ENCODE measurements around the gene THEMIS2. TPM values are rescaled to one million over a fixed set of nuclear protein-coding genes. Genes with fewer than 3 reads are reported as not detected.
"Not testable (repeated sequence)": the region's sequence is repeated elsewhere in the genome, so short reads cannot be mapped to it uniquely, and the experiment has no call there.

The THEMIS2 gene
- total RNA-seq = 10 to 100 TPM; 18.9 to 19.6 TPM

GRCh38 chr1:27872059-27872801, at the start of gene THEMIS2:
THEMIS2 (plus strand) TSS chr1:27872544; CDS start chr1:27872572, 28 bp downstream.
- H3K9me3 Mint-ChIP-seq = no peaks in the 10 kb centered on the region
- DNase-seq = peak; percentile 83
- peak within 1 kb of the TSS; percentile 84 for H3K4me3 Mint-ChIP-seq
- no peaks in the 10 kb centered on the region for H3K36me3 Mint-ChIP-seq
- no peaks in the 10 kb centered on the region for H3K27me3 Mint-ChIP-seq
- H3K4me1 Mint-ChIP-seq = peaks cover 27% of the 10 kb centered on the region
- H3K27ac Mint-ChIP-seq = peak within 1 kb of the TSS; percentile 58

GRCh38 chr1:27823784-27824183, 48.6 kb upstream of the THEMIS2 start:
- DNase-seq = no peak
- Mint-ChIP-seq H3K4me1 (no peaks in the 10 kb centered on the region), H3K9me3 (no peaks in the 10 kb centered on the region), H3K27ac (no peak overlapping the region), H3K4me3 (no peak overlapping the region), H3K27me3 (no peaks in the 10 kb centered on the region), H3K36me3 (peaks cover 10% of the 10 kb centered on the region)

- Mint-ChIP-seq H3K9me3 (no peaks in the 10 kb centered on the region), H3K4me1 (no peaks in the 10 kb centered on the region), H3K4me3 (no peak overlapping the region), H3K36me3 (peaks cover 7% of the 10 kb centered on the region), H3K27me3 (no peaks in the 10 kb centered on the region), H3K27ac (no peak overlapping the region)
- no peak for DNase-seq
These were observed 47.9 kb upstream of the THEMIS2 start for GRCh38 chr1:27824411-27824810.

GRCh38 chr1:27829339-27829960, 42.9 kb upstream of the THEMIS2 start:
- not testable (repeated sequence) for H3K9me3 Mint-ChIP-seq, DNase-seq, H3K27me3 Mint-ChIP-seq
- Mint-ChIP-seq H3K27ac (peak overlapping the region; percentile 93), H3K4me1 (peaks cover 25% of the 10 kb centered on the region), H3K36me3 (peaks cover 15% of the 10 kb centered on the region), H3K4me3 (peak overlapping the region; percentile 85)

GRCh38 chr1:27830621-27831440, 41.5 kb upstream of the THEMIS2 start, which contains the start of gene PPP1R8:
PPP1R8 (plus strand) TSS chr1:27830782; CDS start chr1:27830836, 54 bp downstream.
- Mint-ChIP-seq H3K9me3 (no peaks in the 10 kb centered on the region), H3K4me3 (peak within 1 kb of the TSS; percentile 85), H3K4me1 (peaks cover 36% of the 10 kb centered on the region), H3K27me3 (no peaks in the 10 kb centered on the region), H3K36me3 (peaks cover 15% of the 10 kb centered on the region), H3K27ac (peak within 1 kb of the TSS; percentile 93)
- peak; percentile 91 for DNase-seq

GRCh38 chr1:27831568-27832410, 40.6 kb upstream of the THEMIS2 start:
- Mint-ChIP-seq H3K4me1 (peaks cover 36% of the 10 kb centered on the region), H3K36me3 (peaks cover 15% of the 10 kb centered on the region), H3K27me3 (no peaks in the 10 kb centered on the region), H3K9me3 (no peaks in the 10 kb centered on the region), H3K27ac (peak overlapping the region; percentile 93), H3K4me3 (peak overlapping the region; percentile 85)
- DNase-seq = no peak

- Mint-ChIP-seq H3K4me3 (peak overlapping the region; percentile 33), H3K27ac (no peak overlapping the region), H3K27me3 (no peaks in the 10 kb centered on the region), H3K4me1 (peaks cover 36% of the 10 kb centered on the region), H3K9me3 (no peaks in the 10 kb centered on the region), H3K36me3 (peaks cover 15% of the 10 kb centered on the region)
- DNase-seq = no peak
These were observed 39.6 kb upstream of the THEMIS2 start for GRCh38 chr1:27832762-27833161.

- no peaks in the 10 kb centered on the region for H3K27me3 Mint-ChIP-seq
- H3K4me3 Mint-ChIP-seq = no peak overlapping the region
- H3K27ac Mint-ChIP-seq = no peak overlapping the region
- DNase-seq = no peak
- H3K4me1 Mint-ChIP-seq = peaks cover 36% of the 10 kb centered on the region
- peaks cover 15% of the 10 kb centered on the region for H3K36me3 Mint-ChIP-seq
- no peaks in the 10 kb centered on the region for H3K9me3 Mint-ChIP-seq
These were observed 38.9 kb upstream of the THEMIS2 start for GRCh38 chr1:27833470-27833869.

- Mint-ChIP-seq H3K27ac (no peak overlapping the region), H3K4me3 (no peak overlapping the region), H3K36me3 (peaks cover 15% of the 10 kb centered on the region), H3K9me3 (no peaks in the 10 kb centered on the region), H3K4me1 (peaks cover 34% of the 10 kb centered on the region), H3K27me3 (no peaks in the 10 kb centered on the region)
- no peak for DNase-seq
These were observed 37.3 kb upstream of the THEMIS2 start for GRCh38 chr1:27835046-27835445.

GRCh38 chr1:27835501-27835900, 36.8 kb upstream of the THEMIS2 start:
- peaks cover 35% of the 10 kb centered on the region for H3K4me1 Mint-ChIP-seq
- H3K9me3 Mint-ChIP-seq = no peaks in the 10 kb centered on the region
- no peaks in the 10 kb centered on the region for H3K27me3 Mint-ChIP-seq
- peaks cover 15% of the 10 kb centered on the region for H3K36me3 Mint-ChIP-seq
- H3K27ac Mint-ChIP-seq = no peak overlapping the region
- H3K4me3 Mint-ChIP-seq = no peak overlapping the region
- no peak for DNase-seq

- Mint-ChIP-seq H3K27ac (peak overlapping the region; percentile 22), H3K27me3 (no peaks in the 10 kb centered on the region), H3K9me3 (no peaks in the 10 kb centered on the region), H3K4me3 (no peak overlapping the region), H3K36me3 (peaks cover 12% of the 10 kb centered on the region), H3K4me1 (no peaks in the 10 kb centered on the region)
- DNase-seq = no peak
These were observed 22.4 kb upstream of the THEMIS2 start for GRCh38 chr1:27849951-27850350.

- Mint-ChIP-seq H3K4me1 (peaks cover 5% of the 10 kb centered on the region), H3K9me3 (no peaks in the 10 kb centered on the region), H3K4me3 (no peak overlapping the region), H3K36me3 (peaks cover 7% of the 10 kb centered on the region), H3K27me3 (no peaks in the 10 kb centered on the region), H3K27ac (no peak overlapping the region)
- no peak for DNase-seq
These were observed 17.3 kb upstream of the THEMIS2 start for GRCh38 chr1:27855085-27855484.

GRCh38 chr1:27856561-27857343, 15.6 kb upstream of the THEMIS2 start:
- H3K36me3 Mint-ChIP-seq = peaks cover 1% of the 10 kb centered on the region
- no peak overlapping the region for H3K27ac Mint-ChIP-seq

GRCh38 chr1:27857552-27857951, 14.8 kb upstream of the THEMIS2 start:
- not testable (repeated sequence) for H3K27ac Mint-ChIP-seq, H3K4me3 Mint-ChIP-seq, DNase-seq, H3K27me3 Mint-ChIP-seq, H3K4me1 Mint-ChIP-seq, H3K9me3 Mint-ChIP-seq, H3K36me3 Mint-ChIP-seq

More at GRCh38 chr1:27856561-27857343, 15.6 kb upstream of the THEMIS2 start:
- Mint-ChIP-seq H3K4me3 (no peak overlapping the region), H3K9me3 (no peaks in the 10 kb centered on the region), H3K4me1 (peaks cover 5% of the 10 kb centered on the region), H3K27me3 (no peaks in the 10 kb centered on the region)
- DNase-seq = no peak
